GM12878 (cell line): ENCODE data around the gene SPG7. TPM values are rescaled to one million over a fixed set of nuclear protein-coding genes. Genes with fewer than 3 reads are reported as not detected.

Source experiments
- BCL3 ChIP-seq: IDR thresholded peaks from 2 replicates; pipeline ENCODE4 v1.6.1; 2011; ENCODE audit warnings: borderline replicate concordance, low read depth, mild to moderate bottlenecking, moderate library complexity, low read length; ENCODE audit not compliant: insufficient read depth, poor library complexity, severe bottlenecking
- BRCA1 ChIP-seq: IDR thresholded peaks from 2 replicates; pipeline ENCODE4 v1.6.1; 2011; ENCODE audit warnings: low read depth, low read length, improper control_type of control experiment
- CREB1 ChIP-seq: IDR thresholded peaks from 2 replicates; pipeline ENCODE4 v1.6.1; 2012; ENCODE audit warnings: low read depth, mild to moderate bottlenecking, inconsistent platforms
- CTCF ChIP-seq, 3 experiments: IDR thresholded peaks in 2 of 3; conservative IDR thresholded peaks in 1 of 3; 2 replicates each; pipeline ENCODE4 v1.5.1; 2011; ENCODE audit warnings: low read depth in 3 of 3, low read length in 3 of 3, mild to moderate bottlenecking in 3 of 3, control low read depth in 2 of 3, moderate library complexity in 2 of 3, inconsistent platforms in 1 of 3, mixed read lengths in 1 of 3; ENCODE audit not compliant: control insufficient read depth in 2 of 3, insufficient read depth in 1 of 3; ENCODE audit errors: extremely low read depth in 1 of 3
- DPF2 ChIP-seq: fragments of 450-650 bp; IDR thresholded peaks from 2 replicates; pipeline ENCODE4 v1.6.1; 2017; ENCODE audit warnings: mild to moderate bottlenecking
- E2F8 ChIP-seq: fragments of 450-650 bp; IDR thresholded peaks from 2 replicates; pipeline ENCODE4 v1.6.1; 2018; ENCODE audit warnings: mild to moderate bottlenecking, low read depth, moderate library complexity; ENCODE audit not compliant: partially characterized antibody
- FOXM1 ChIP-seq: IDR thresholded peaks from 2 replicates; pipeline ENCODE4 v1.6.1; 2012; ENCODE audit warnings: low read depth, mild to moderate bottlenecking, inconsistent platforms, low read length, moderate library complexity
- IKZF1 ChIP-seq: fragments of 450-650 bp; conservative IDR thresholded peaks from 2 replicates; pipeline ENCODE4 v1.6.1; 2017; ENCODE audit warnings: antibody characterized with exemption, mild to moderate bottlenecking
- IRF5 ChIP-seq: fragments of 450-650 bp; IDR thresholded peaks from 2 replicates; pipeline ENCODE4 v1.6.1; 2017; ENCODE audit warnings: borderline replicate concordance
- KDM1A ChIP-seq: fragments of 200-600 bp; sonication (generic); IDR thresholded peaks from 2 replicates; pipeline ENCODE4 v1.6.1; 2016; ENCODE audit warnings: borderline replicate concordance
- NR2C2 ChIP-seq: IDR thresholded peaks from 2 replicates; pipeline ENCODE4 v1.6.1; 2011; ENCODE audit warnings: borderline replicate concordance, low read depth; ENCODE audit not compliant: control insufficient read depth, insufficient read length
- NR2F1 ChIP-seq: fragments of 450-650 bp; conservative IDR thresholded peaks from 2 replicates; pipeline ENCODE4 v1.6.1; 2017; ENCODE audit warnings: mild to moderate bottlenecking
- PBX3 ChIP-seq: IDR thresholded peaks from 2 replicates; pipeline ENCODE4 v1.6.1; 2011; ENCODE audit warnings: mild to moderate bottlenecking, low read depth, low read length, moderate library complexity; ENCODE audit not compliant: insufficient replicate concordance
- POLR2AphosphoS5 ChIP-seq: IDR thresholded peaks from 2 replicates; pipeline ENCODE4 v1.6.1; 2011; ENCODE audit warnings: mild to moderate bottlenecking, low read length, inconsistent platforms
- RBBP5 ChIP-seq: fragments of 200-600 bp; sonication (generic); conservative IDR thresholded peaks from 2 replicates; pipeline ENCODE4 v1.6.1; 2016
- RCOR1 ChIP-seq: conservative IDR thresholded peaks from 2 replicates; pipeline ENCODE4 v1.6.1; 2012; ENCODE audit warnings: low read depth, low read length, improper control_type of control experiment
- SMAD5 ChIP-seq: IDR thresholded peaks from 2 replicates; pipeline ENCODE4 v1.6.1; 2016; ENCODE audit warnings: antibody characterized with exemption, low read depth
- SMC3 ChIP-seq: IDR thresholded peaks from 2 replicates; pipeline ENCODE4 v1.6.1; 2011; ENCODE audit warnings: low read length, improper control_type of control experiment, borderline replicate concordance
- SREBF1 ChIP-seq: IDR thresholded peaks from 2 replicates; pipeline ENCODE4 v1.6.1; 2012; ENCODE audit warnings: mild to moderate bottlenecking, low read length
- SRF ChIP-seq, 2 experiments: IDR thresholded peaks; 2 replicates each; pipeline ENCODE4 v1.6.1; 2011; ENCODE audit warnings: low read depth in 2 of 2, low read length in 2 of 2, mild to moderate bottlenecking in 1 of 2, moderate library complexity in 1 of 2
- ZBED1 ChIP-seq: IDR thresholded peaks from 2 replicates; pipeline ENCODE4 v1.6.1; 2016; ENCODE audit warnings: borderline replicate concordance
- polyA plus RNA-seq, 11 experiments: library from polyadenylated mRNA; depleted of rRNA in 4 of 11; unstranded in 6 of 11; stranded (reverse) in 5 of 11; fragments of >200 nt; fragmentation: Nextera tagmentation in 4 of 11; fragmentation: Illumina TruSeq in 1 of 11; extraction: Ambion mirVana in 4 of 11; extraction: Trizol in 1 of 11; gene quantifications; 1 replicate in 1 of 11; 2 replicates in 10 of 11; pipeline versions ENCODE4 v1.2.1 to v1.2.3, GENCODE V29; 2011 to 2016; ENCODE audit warnings: inconsistent platforms in 2 of 11, missing spikeins in 2 of 11, low read depth in 1 of 11
- total RNA-seq, 4 experiments: library from RNA; depleted of rRNA in 3 of 4; stranded (reverse); fragments of >200 nt in 3 of 4; fragmentation: Illumina TruSeq in 1 of 4; extraction: Trizol in 1 of 4; gene quantifications; 2 replicates each; pipeline versions ENCODE4 v1.2.1 to v1.2.3, GENCODE V29; 2013 to 2021

Gene SPG7
- total and polyA plus RNA-seq, 10 of the 15 experiments (the other 5 are each of a cell fraction or from before 2014, with no cell fraction given): 5.9 to 75.9 (median 52.5) TPM

GRCh38 chr16:89565506-89566372, 57.5 kb downstream of the SPG7 start (continued):
- TF ChIP-seq CTCF (IDR thresholded peaks at IDR 0.05 in 2 of 3, conservative IDR thresholded peaks at IDR 0.05 in 1 of 3; ENCODE audit: control insufficient read depth in 2 of 3, extremely low read depth in 1 of 3, insufficient read depth in 1 of 3, low read depth in 3 of 3, low read length in 3 of 3) (peak; percentile 56 to 75 (median 63)), NR2F1 (peak; percentile 77), IRF5 (no peak), BRCA1 (no peak), IKZF1 (peak; percentile 54), DPF2 (0 out of 2 replicates have a peak, but pooled peaks have one; percentile 36), BCL3 (peak; percentile 28), SMAD5 (no peak), RCOR1 (no peak), FOXM1 (no peak; the same call in 1 of the 2 replicates), POLR2AphosphoS5 (no peak), SREBF1 (no peak), PBX3 (no peak), SMC3 (no peak), E2F8 (no peak), SRF (IDR thresholded peaks at IDR 0.05; ENCODE audit: low read depth in 2 of 2, low read length in 2 of 2) (no peak), KDM1A (no peak), ZBED1 (0 out of 2 replicates have a peak, but pooled peaks have one; percentile 33), NR2C2 (no peak), CREB1 (0 out of 2 replicates have a peak, but pooled peaks have one; percentile 10), RBBP5 (no peak)
